Spinal cord (tissue), 10 donors: ENCODE data around the gene IRF5. TPM values are rescaled to one million over a fixed set of nuclear protein-coding genes. Genes with fewer than 3 reads are reported as not detected.
A peak's percentile ranks its signal among the peaks of the same experiment; 100 is the strongest.

ENCODE experiments used
- DNase-seq, 6 donors: peaks; one replicate each; pipeline versions ENCODE4 v3.0.0 to v3.0.0-alpha.2; 2013 to 2015; ENCODE audit warnings: low spot score in 6 of 6, low read depth in 4 of 6
- H3K27ac ChIP-seq: one replicate; pipeline ENCODE4 v1.5.1; 2013; ENCODE audit warnings: low read depth, low read length, control low read depth
- H3K27me3 ChIP-seq: one replicate; pipeline ENCODE4 v1.6.1; 2013; ENCODE audit warnings: low read length; ENCODE audit not compliant: control insufficient read depth, insufficient read depth
- H3K36me3 ChIP-seq: one replicate; pipeline ENCODE4 v1.6.1; 2013; ENCODE audit warnings: low read length; ENCODE audit not compliant: control insufficient read depth, insufficient read depth
- H3K4me1 ChIP-seq: one replicate; pipeline ENCODE4 v1.6.1; 2013; ENCODE audit warnings: low read length; ENCODE audit not compliant: control insufficient read depth, insufficient read depth
- H3K4me3 ChIP-seq: one replicate; pipeline ENCODE4 v1.5.1; 2013; ENCODE audit warnings: low read depth, low read length, control low read depth
- H3K9me3 ChIP-seq: one replicate; pipeline ENCODE4 v1.6.1; 2013; ENCODE audit warnings: low read length; ENCODE audit not compliant: control insufficient read depth, insufficient read depth
- WGBS: methylation state at CpG from one replicate; pipeline ENCODE4 v1.1.5; 2013; ENCODE audit warnings: missing lambda C conversion rate; ENCODE audit not compliant: insufficient coverage; 5-methylcytosine and 5-hydroxymethylcytosine counted together
- polyA plus RNA-seq, 2 donors: library from polyadenylated mRNA; unstranded; fragments of 120-200 nt; gene quantifications; one replicate each; pipeline ENCODE4 v1.2.1, GENCODE V29; 2013; ENCODE audit not compliant: insufficient read length in 2 of 2
- total RNA-seq, 2 donors: library from RNA; depleted of rRNA in 1 of 2; stranded (reverse); fragments of 120-200 nt in 1 of 2; fragments of >200 nt in 1 of 2; gene quantifications; one replicate each; pipeline versions ENCODE4 v1.2.3 to v1.2.4, GENCODE V29; 2013 to 2014
- donor health status: healthy.

The IRF5 gene
- total and polyA plus RNA-seq, 4 donors = 5.0 to 7.7 (median 6.3) TPM

GRCh38 chr7:128913870-128914565 lies 23.7 kb upstream of the IRF5 start:
- H3K27ac ChIP-seq = no peak overlapping the region
- H3K4me1 ChIP-seq = peaks cover 34% of the 10 kb centered on the region
- no peaks in the 10 kb centered on the region for H3K36me3 ChIP-seq
- H3K27me3 ChIP-seq = peaks cover 70% of the 10 kb centered on the region
- no peaks in the 10 kb centered on the region for H3K9me3 ChIP-seq
- 83% methylated on average over 9 of the region's 10 CpGs for WGBS
- no peak overlapping the region for H3K4me3 ChIP-seq
- no peak for DNase-seq

GRCh38 chr7:128914566-128915151 lies 23.1 kb upstream of the IRF5 start:
- Histone ChIP-seq H3K36me3 (no peaks in the 10 kb centered on the region), H3K9me3 (no peaks in the 10 kb centered on the region), H3K4me1 (peaks cover 27% of the 10 kb centered on the region), H3K27me3 (peaks cover 63% of the 10 kb centered on the region), H3K4me3 (no peak overlapping the region), H3K27ac (no peak overlapping the region)
- DNase-seq = no peak
- 51% methylated on average over 8 of the region's 11 CpGs for WGBS

- no peak for DNase-seq
- WGBS = 4% methylated on average over 30 of the region's 34 CpGs
- no peaks in the 10 kb centered on the region for H3K36me3 ChIP-seq
- H3K4me3 ChIP-seq = peak overlapping the region; percentile 16
- H3K27me3 ChIP-seq = peaks cover 57% of the 10 kb centered on the region
- H3K27ac ChIP-seq = no peak overlapping the region
- no peaks in the 10 kb centered on the region for H3K9me3 ChIP-seq
- peaks cover 25% of the 10 kb centered on the region for H3K4me1 ChIP-seq
These were observed 22.4 kb upstream of the IRF5 start for GRCh38 chr7:128915271-128915819.

- H3K4me1 ChIP-seq = peaks cover 20% of the 10 kb centered on the region
- H3K36me3 ChIP-seq = no peaks in the 10 kb centered on the region
- DNase-seq = peak in 1 of 6 donors; percentile 6
- 13% methylated on average over 65 of the region's 69 CpGs for WGBS
- no peaks in the 10 kb centered on the region for H3K9me3 ChIP-seq
- peak overlapping the region; percentile 16 for H3K4me3 ChIP-seq
- H3K27ac ChIP-seq = no peak overlapping the region
- H3K27me3 ChIP-seq = peaks cover 54% of the 10 kb centered on the region
These were observed 21.7 kb upstream of the IRF5 start for GRCh38 chr7:128915841-128916642.

GRCh38 chr7:128916643-128916915 lies 21.1 kb upstream of the IRF5 start:
- no peaks in the 10 kb centered on the region for H3K9me3 ChIP-seq
- H3K4me1 ChIP-seq = peaks cover 16% of the 10 kb centered on the region
- WGBS = 79% methylated on average over 3 of the region's 7 CpGs
- peaks cover 52% of the 10 kb centered on the region for H3K27me3 ChIP-seq
- DNase-seq = no peak
- no peak overlapping the region for H3K4me3 ChIP-seq
- H3K27ac ChIP-seq = no peak overlapping the region
- H3K36me3 ChIP-seq = no peaks in the 10 kb centered on the region

- Histone ChIP-seq H3K4me3 (no peak overlapping the region), H3K4me1 (peaks cover 16% of the 10 kb centered on the region), H3K36me3 (no peaks in the 10 kb centered on the region), H3K9me3 (no peaks in the 10 kb centered on the region), H3K27ac (no peak overlapping the region), H3K27me3 (peaks cover 50% of the 10 kb centered on the region)
- no peak for DNase-seq
- no CpG with 5 or more reads among the region's 2 CpGs for WGBS
These were observed 20.6 kb upstream of the IRF5 start for GRCh38 chr7:128917122-128917521.

GRCh38 chr7:128918016-128918665 lies 19.6 kb upstream of the IRF5 start:
- Histone ChIP-seq H3K9me3 (no peaks in the 10 kb centered on the region), H3K4me1 (peaks cover 16% of the 10 kb centered on the region), H3K27me3 (peaks cover 50% of the 10 kb centered on the region), H3K4me3 (no peak overlapping the region), H3K36me3 (no peaks in the 10 kb centered on the region), H3K27ac (no peak overlapping the region)
- DNase-seq = no peak
- WGBS = 72% methylated on average over 7 of the region's 8 CpGs

GRCh38 chr7:128919241-128919640 lies 18.5 kb upstream of the IRF5 start:
- no peaks in the 10 kb centered on the region for H3K9me3 ChIP-seq
- 76% methylated on average over 6 of the region's 6 CpGs for WGBS
- DNase-seq = no peak
- H3K4me1 ChIP-seq = peaks cover 16% of the 10 kb centered on the region
- peaks cover 43% of the 10 kb centered on the region for H3K27me3 ChIP-seq
- H3K4me3 ChIP-seq = no peak overlapping the region
- H3K36me3 ChIP-seq = no peaks in the 10 kb centered on the region
- no peak overlapping the region for H3K27ac ChIP-seq
